ENCODE measurements around the gene TMEM181.

- TF ChIP-seq, protein P1, sequence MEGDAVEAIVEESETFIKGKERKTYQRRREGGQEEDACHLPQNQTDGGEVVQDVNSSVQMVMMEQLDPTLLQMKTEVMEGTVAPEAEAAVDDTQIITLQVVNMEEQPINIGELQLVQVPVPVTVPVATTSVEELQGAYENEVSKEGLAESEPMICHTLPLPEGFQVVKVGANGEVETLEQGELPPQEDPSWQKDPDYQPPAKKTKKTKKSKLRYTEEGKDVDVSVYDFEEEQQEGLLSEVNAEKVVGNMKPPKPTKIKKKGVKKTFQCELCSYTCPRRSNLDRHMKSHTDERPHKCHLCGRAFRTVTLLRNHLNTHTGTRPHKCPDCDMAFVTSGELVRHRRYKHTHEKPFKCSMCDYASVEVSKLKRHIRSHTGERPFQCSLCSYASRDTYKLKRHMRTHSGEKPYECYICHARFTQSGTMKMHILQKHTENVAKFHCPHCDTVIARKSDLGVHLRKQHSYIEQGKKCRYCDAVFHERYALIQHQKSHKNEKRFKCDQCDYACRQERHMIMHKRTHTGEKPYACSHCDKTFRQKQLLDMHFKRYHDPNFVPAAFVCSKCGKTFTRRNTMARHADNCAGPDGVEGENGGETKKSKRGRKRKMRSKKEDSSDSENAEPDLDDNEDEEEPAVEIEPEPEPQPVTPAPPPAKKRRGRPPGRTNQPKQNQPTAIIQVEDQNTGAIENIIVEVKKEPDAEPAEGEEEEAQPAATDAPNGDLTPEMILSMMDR (IDR thresholded peaks at IDR 0.05) = no peak
- no peak for TF ChIP-seq POLR2A (IDR thresholded peaks at IDR 0.05)
These were observed 66.7 kb downstream of the TMEM181 start for GRCh38 chr6:158626360-158627167.
